Bronchial epithelial cell (primary cell): ENCODE measurements around the gene CTDSPL2. TPM values are rescaled to one million over a fixed set of nuclear protein-coding genes. Genes with fewer than 3 reads are reported as not detected.

ENCODE experiments used
- DNase-seq: peaks from one replicate; pipeline ENCODE4 v3.0.0-alpha.2; 2010; ENCODE audit warnings: low read depth
- FAIRE-seq: peaks from 2 replicates; lab custom pipeline; 2011; peaks lifted over from hg19 to GRCh38; lab: Jason Lieb, UNC
- H3K27me3 ChIP-seq: 2 replicates; pipeline ENCODE4 v1.5.1; 2011; ENCODE audit warnings: low read length; ENCODE audit not compliant: control insufficient read depth, insufficient read depth
- H3K36me3 ChIP-seq: 2 replicates; pipeline ENCODE4 v1.5.1; 2011; ENCODE audit warnings: low read length; ENCODE audit not compliant: control insufficient read depth, insufficient read depth
- H3K4me3 ChIP-seq: 2 replicates; pipeline ENCODE4 v1.5.1; 2011; ENCODE audit warnings: mild to moderate bottlenecking, low read depth, low read length, control low read depth
- CTCF ChIP-seq: IDR thresholded peaks from 2 replicates; pipeline ENCODE4 v1.5.1; 2011; ENCODE audit warnings: mild to moderate bottlenecking, moderate library complexity, low read length, control low read depth, inconsistent platforms; ENCODE audit not compliant: insufficient read depth, severe bottlenecking
- total RNA-seq: library from RNA; depleted of rRNA; stranded (reverse); fragments of >200 nt; gene quantifications from 2 replicates; pipeline ENCODE4 v1.2.1, GENCODE V29; 2014

Gene CTDSPL2
- total RNA-seq, result 49.0 and 77.4 TPM in 2 replicates

- no peak for FAIRE-seq
Measured at GRCh38 chr15:44426975-44427755, at the start of gene CTDSPL2. Gene CTDSPL2 (plus strand): TSS chr15:44427629. CDS start chr15:44459015, 31,386 bp downstream.

GRCh38 chr15:44381236-44381635, 46.2 kb upstream of the CTDSPL2 start:
- TF ChIP-seq CTCF, result no peak
- Histone ChIP-seq H3K27me3 (no peaks in the 10 kb centered on the region), H3K4me3 (no peak overlapping the region), H3K36me3 (no peaks in the 10 kb centered on the region)
- no peak for DNase-seq
- FAIRE-seq, result no peak

More at GRCh38 chr15:44426975-44427755, at the start of gene CTDSPL2:
- H3K27me3 ChIP-seq, result no peaks in the 10 kb centered on the region
- no peaks in the 10 kb centered on the region for H3K36me3 ChIP-seq
- TF ChIP-seq CTCF, result peak; percentile 39
- peak; percentile 94 for DNase-seq
- H3K4me3 ChIP-seq, result peak within 1 kb of the TSS; percentile 53

- DNase-seq (no peak), FAIRE-seq (no peak)
- Histone ChIP-seq H3K36me3 (no peaks in the 10 kb centered on the region), H3K27me3 (no peaks in the 10 kb centered on the region), H3K4me3 (no peak overlapping the region)
- TF ChIP-seq CTCF, result no peak
Measured at GRCh38 chr15:44385344-44385942, 42.0 kb upstream of the CTDSPL2 start.

GRCh38 chr15:44394062-44394461, 33.4 kb upstream of the CTDSPL2 start:
- Histone ChIP-seq H3K36me3 (no peaks in the 10 kb centered on the region), H3K4me3 (no peak overlapping the region), H3K27me3 (no peaks in the 10 kb centered on the region)
- FAIRE-seq (no peak), DNase-seq (no peak)
- no peak for TF ChIP-seq CTCF

GRCh38 chr15:44394562-44394961, 32.9 kb upstream of the CTDSPL2 start:
- no peaks in the 10 kb centered on the region for H3K36me3 ChIP-seq
- no peaks in the 10 kb centered on the region for H3K27me3 ChIP-seq
- no peak for FAIRE-seq
- DNase-seq, result peak; percentile 41
- TF ChIP-seq CTCF, result no peak
- H3K4me3 ChIP-seq, result no peak overlapping the region
